ENCODE measurements around the gene PLXNA4.

PLXNA4 gene

DNA sequence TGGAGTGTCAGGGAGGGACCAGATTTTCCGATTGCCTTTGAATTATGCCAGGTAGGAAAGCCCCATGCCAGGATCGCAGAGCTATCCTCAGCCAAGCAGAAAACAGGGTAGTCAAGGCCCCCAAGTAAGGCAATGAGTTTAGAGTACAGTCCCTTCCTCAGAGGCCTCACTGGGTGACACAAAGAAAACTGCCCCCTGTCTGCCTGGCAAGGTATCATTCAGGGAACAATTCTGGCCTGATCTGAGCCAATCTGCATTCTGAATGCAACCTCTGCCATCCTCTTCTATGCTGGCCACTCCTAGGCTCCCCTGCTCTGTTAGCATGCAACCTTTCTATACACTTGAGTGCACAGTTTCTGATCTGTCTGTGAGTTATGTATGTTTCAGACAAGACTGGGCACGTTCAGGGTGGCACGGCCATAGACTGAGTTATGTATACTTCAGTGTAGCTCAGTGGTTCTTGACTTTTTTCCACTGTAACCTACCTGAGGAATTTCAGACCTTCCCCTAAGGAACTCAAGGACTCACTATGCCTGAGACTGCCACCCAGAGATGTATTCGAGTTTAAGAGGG is 336.8 kb downstream of the PLXNA4 start:
- no peak for DNase-seq (ENCODE audit: low read depth)

DNA sequence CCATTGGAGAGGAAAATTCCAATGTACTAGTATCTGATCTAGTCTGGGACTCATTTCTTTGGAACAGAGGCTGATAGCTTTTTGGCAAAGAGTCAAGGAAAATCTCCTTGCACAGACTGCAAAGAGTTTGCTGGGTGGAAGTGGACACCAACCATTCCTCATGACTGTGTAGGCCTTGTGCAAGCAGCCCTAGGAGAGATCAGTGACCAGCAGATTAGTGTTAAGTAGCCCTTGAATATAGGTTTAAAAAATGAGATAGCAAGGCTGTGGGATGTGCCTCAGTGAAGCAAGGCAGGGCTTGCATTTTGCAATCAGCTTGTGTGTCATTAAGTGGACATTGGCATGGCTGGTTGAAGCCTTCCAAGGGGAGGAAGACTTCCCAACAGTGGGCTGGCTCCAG is 341.6 kb downstream of the PLXNA4 start:
- no peak for DNase-seq (ENCODE audit: low read depth)

DNA sequence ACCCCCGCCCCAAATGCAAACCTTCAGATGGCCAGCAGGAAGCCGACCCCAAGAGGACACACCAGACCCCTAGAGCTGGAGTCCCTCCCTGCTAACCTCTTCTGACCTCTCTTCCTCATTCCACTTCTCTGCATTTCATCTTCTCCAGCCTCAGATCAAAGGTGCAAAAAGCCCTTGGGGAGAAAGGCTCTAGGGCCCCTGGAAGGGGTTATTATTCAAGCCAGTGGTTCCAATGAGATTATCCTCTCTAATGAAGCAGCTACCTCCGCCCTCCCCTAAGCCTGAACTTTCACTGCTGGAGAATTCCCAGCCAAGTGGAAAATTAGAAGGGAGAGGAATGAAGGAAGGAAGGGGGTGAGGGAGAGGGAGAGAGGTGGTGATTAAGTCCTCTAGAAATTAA is 343.9 kb downstream of the PLXNA4 start:
- no peak for DNase-seq (ENCODE audit: low read depth)

DNA sequence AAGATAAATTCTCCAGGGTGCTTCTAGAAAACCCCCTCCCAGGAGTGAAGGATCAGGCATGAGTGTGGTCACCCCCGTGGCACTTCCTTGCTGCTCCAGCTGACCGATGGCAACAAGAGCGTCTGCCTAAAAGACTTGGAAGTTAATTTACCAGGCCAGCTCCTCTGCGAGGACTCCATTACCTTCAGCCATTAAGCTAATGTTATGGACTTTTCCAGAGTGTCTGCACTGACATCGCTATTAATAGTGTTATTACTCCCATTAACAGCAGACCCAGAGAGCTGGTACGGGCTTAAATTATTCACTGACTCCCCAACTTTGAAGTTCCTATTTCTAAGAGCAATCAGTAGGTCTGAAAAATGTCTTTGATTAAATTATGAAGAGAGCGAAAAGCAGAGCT is 345.8 kb downstream of the PLXNA4 start:
- DNase-seq (ENCODE audit: low read depth) = no peak

DNA sequence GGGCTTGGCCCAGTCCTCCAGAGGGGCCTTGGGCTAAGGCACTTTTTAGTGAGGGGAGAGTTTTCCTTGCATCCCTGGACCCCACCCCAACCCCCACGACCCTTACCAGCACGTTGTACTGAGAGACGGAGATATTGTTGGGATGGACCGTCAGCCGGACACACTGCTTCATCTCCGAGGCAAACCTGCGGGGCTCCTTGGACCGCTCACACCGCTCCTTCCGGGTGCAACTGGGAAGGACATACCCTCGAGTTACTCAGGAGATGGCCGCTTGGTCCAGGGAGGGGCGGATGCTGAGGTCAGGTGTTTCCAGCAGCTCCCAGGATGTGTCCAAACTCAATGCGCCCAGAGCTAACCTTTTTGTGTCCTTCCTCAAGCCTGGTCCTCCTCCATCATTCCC is 348.0 kb downstream of the PLXNA4 start:
- no peak for DNase-seq (ENCODE audit: low read depth)

DNA sequence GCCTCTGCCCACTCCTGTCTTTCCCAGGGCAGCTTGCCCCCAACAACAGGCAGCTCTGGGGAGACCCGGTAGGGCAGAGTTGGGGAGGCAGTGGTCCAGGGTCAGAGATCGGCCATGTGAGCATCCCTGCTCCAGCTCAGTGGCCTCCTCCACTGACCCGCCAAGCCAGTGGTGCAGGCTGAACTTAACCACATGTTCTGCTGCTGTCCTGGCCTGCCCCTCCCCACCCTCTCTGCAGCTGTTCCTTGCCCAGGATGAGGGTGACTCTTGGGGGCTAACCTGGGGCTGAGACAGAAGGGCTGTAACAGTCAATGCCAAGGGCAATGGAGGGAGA is 349.3 kb downstream of the PLXNA4 start:
- no peak for DNase-seq (ENCODE audit: low read depth)

DNA sequence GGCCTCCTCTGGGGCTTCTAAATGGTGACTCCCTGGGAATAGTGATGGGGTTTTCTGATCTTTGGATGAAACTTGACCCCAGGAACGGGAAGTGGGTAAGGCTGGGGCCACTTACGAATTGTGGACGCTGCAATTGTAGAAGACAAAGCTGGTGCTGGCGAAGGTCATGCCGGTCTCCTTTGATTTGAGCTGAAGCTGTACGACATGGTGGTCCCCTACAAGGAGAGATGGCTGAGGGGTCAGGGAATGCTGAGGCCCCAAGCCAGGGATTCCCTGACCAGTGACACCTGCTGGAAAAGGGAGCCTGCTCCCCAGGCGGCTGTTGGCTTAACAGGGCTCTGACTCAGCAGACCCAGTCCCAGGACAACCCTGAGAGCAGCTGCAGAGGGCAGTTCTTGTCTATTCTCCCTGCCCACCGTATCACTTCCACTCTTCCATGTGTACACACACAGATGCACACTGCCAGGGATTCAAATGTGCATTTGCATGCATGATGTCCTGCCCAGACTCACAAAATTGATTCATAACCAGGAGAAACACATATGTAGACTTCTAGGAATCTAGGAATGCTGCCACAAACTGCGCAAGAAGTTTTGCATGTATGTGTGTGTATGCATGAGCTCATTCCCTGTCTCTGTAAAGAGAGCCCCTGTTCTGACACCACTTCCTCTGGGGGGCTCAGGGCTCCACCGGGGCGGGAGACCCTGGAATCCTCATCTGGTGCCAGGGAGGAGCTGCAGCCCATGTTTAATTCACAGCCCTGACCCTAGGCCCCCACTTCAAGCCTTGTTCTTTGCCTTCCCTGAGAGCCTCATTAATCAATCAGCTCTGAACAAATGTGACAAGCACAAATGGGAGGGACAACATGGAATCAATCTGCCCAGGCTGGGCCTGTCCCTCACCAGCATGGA is 350.0 kb downstream of the PLXNA4 start:
- DNase-seq (ENCODE audit: low read depth) = no peak

DNA sequence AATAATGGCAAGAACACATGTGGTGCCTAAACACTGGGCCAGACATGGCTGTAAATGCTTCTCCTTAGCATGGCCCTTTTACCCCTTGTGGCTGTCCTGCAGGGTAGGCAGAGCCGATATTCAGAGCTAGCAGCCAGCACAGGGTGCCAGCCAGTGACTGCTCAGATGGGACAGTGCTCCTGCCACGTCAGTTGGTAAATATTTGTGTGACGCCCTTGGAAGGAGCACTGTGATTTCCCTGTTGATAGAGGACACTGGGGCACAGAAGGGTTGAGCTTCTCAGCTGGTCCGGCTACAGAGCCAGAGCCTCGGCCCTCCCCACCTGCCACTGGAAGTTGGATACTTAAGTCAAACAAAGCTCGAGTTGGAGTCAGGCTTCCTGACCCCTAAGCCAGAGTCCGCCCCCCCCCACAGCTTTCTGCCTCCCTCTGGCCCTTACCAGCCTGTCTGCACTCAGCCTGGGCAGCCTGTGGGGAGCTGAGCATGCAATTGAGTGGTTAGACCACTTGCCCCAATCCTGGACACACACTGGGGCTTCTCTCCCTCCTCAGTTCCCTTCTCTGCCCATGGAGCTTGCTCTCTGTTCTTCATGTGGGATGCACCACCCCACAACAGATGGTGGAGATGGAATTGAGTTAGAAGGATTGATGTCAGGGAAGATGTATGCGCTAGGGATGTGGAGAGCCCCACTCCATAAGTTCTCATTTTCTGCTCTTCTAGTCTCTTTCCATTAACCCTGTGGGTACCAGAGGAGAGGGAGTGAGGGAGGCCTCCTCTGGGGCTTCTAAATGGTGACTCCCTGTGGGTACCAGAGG is 350.8 kb downstream of the PLXNA4 start:
- no peak for DNase-seq (ENCODE audit: low read depth)

DNA sequence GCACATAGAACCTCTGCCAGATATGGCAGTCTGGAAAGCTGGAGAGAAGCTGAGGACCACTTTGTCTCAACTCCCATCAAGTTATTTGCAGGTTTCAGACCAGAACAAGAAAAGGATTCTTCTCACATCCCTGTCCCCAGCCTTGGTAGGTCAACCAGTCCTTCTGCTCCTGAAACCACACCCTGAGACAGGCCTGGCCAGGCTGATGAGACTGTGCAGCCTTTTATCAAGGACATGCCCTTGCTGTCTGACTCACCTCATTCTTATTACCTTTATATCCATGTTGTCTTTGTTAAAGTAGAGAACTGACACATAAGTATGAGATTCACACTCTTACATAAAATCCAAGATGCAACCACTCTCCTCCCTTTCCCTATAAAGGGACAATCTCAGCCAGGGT is 354.9 kb downstream of the PLXNA4 start:
- no peak for DNase-seq (ENCODE audit: low read depth)

DNA sequence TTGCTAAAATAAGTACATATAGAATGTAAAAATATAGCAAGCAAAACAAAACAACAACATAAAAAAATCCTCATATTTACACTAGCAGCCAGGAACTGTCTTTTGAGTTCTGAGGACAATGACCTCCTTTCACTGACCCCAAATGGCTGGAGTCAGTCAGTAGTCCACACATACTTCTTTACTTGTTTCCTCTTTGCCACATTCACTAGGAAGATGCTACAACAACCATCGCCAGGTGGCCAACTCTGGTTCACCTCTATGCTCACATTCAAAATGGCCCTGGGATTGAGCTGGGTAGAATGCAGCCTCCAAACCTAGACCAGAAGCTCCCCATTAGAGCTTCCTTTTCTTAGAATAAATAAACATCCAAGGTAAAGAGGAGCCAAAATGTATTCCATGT is 356.2 kb downstream of the PLXNA4 start:
- DNase-seq (ENCODE audit: low read depth) = no peak

DNA sequence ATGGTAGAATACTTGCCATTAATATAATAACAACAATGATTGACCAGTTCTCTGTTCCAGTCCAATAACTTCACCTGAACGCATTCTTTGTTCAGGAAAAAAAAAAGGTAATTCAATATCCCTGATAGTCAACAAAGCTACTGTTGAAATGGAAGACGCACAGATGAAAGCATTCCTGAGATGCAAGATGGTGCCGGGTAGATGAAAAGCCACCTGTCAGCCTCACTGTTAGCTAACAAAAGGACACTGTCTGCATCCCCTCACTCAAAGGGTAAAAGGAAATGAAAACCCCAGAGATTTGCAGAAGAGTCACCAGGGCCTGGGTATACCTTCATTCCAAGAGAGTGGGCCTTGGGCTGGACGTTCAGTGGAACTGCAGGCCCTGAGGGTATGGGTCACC is 357.4 kb downstream of the PLXNA4 start:
- DNase-seq (ENCODE audit: low read depth) = no peak

DNA sequence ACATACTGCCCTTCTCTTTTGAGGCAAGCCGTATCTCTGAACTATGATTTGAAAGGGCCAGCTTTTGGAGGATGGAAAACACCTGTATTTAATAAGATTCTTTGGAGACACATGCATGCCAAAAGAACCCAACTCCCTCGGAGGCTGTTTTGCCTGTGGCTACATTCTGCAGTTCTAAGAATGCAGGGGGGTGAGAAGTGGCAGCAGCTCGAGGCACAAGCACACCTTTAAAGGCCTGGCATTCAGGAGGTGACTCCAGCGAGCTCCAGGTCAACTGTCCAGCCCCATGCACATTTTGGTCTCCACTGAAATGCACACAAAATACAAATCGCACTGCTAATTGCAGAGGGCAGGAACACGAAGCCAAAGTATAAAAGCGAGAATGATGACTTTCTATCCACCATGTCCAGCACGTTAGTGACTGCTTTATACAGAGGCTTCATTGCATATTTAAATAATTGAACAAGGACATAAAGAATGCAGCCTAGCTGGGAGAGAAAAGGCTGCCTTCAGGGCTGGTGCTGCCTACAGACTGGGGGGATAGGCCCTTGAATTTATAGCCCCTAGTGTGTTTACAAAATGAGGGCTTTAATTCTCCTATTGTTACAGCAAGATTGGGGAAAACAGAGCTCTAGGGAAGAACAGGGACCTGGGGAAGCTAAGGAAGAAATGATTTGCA is 359.3 kb downstream of the PLXNA4 start:
- no peak for DNase-seq (ENCODE audit: low read depth)

DNA sequence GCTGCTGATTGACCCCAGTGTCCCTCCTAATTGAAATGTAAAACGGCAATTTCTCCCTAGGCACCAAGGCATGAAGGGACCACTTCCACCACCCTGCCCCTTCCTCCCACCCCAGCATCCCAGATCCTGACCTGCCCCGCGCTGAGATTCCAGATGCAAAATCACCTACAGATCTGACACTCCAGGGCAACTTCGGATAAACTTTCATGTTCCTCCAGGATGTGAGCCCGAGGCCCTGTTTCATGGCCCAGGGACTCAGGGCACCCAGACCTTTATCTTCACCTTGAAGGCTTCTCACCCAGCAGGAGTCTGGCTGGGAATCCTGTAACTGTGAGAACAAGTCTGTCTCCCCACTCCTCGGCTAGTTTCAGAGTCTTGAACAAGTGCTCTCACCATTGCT is 361.8 kb downstream of the PLXNA4 start:
- no peak for DNase-seq (ENCODE audit: low read depth)

DNA sequence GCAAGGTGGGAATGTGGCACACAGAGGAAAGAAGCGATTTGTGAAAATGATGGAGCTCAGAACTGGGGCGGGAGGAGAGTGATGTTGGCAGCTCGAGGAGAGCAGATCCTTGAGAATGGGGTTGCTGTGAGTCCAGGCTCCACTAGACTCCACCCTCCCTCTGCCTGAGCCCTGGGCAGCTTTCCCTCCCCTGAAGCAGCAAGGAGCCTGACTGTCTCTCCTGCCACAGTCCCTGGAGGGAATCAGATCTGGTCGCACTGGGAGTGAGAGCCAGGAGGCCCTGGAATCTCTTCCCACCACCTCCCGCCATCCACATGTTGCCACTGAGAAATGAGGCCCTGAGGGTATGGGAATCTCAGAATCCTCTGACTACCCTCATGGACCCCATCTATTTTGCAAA is 362.7 kb downstream of the PLXNA4 start:
- DNase-seq (ENCODE audit: low read depth) = no peak

DNA sequence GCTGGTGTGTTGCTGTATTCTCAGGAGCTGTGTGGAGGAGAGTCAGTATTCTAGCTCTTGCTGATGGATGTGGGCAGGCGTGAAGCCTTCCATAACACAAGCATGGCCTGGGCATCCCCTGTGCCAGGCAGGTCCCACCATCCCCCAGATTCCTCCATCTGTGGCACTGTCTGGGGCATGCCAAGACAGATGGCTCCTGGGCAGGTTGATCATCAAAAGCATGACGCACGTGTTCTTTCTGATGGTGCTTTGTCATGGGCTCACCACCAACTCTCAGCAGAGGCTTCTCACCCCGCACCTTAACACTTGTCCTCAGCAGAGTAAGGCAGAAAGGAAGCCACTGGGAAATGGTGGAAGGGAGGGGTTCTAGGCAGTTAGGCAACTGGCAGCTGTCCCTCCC is 364.3 kb downstream of the PLXNA4 start:
- DNase-seq (ENCODE audit: low read depth) = no peak

DNA sequence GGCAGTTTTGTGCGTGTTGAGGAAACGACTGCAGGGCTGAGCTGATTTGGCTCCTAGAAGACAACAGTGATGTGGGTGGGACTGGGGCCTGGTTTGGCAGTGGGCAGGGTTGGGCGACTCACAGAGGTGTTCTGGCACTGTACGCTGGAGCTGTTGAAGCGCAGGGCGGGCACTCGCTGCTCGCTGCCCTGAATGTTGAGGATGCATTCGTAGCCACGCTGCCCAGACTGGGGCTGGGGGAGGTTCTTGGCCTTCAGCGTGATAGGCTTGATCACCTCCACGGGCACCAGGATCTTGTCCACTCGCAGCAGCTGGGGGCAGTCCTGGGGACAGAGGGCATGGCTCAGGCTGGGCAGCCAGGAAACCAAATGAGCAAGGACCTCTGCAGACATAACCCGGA is 365.4 kb downstream of the PLXNA4 start:
- DNase-seq (ENCODE audit: low read depth) = no peak

DNA sequence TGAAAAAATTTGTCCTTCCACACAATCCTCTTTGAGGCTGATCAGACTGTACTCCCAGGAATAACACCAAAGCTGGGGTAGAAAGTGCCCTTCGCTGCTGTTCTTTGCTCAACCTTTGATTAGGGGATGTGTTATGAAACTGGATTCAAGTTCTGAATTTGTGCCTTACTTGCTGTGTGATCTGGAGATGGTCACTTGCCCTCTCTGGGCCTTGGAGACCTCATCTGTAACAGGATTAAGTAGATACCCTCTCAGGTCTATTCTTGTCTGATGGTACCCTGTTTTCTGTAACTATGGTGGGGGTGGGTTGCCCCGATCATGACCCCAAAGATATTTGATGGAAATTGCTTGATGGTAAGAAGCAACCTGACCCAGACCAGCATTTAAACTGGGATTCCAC is 368.5 kb downstream of the PLXNA4 start:
- DNase-seq (ENCODE audit: low read depth) = no peak

DNA sequence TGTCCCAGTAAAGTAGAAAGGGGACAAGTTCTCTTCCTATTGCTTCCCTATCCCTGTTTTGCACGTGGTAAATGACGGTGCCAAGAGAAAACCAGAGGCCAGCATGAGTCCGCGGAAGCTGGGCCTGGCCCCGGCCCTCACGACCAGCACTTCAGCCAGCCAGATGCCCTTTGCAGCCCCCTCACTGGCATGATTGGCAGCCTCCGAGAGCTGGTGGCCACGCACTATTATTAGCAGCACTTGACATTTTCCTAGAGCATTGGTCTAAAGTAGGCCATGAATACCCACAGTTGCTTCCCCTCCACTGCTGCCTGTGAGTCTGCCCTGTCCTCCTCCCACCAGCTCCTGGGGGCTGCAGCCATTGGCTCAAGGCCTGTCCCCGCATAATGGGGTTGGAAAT is 369.1 kb downstream of the PLXNA4 start:
- no peak for DNase-seq (ENCODE audit: low read depth)

DNA sequence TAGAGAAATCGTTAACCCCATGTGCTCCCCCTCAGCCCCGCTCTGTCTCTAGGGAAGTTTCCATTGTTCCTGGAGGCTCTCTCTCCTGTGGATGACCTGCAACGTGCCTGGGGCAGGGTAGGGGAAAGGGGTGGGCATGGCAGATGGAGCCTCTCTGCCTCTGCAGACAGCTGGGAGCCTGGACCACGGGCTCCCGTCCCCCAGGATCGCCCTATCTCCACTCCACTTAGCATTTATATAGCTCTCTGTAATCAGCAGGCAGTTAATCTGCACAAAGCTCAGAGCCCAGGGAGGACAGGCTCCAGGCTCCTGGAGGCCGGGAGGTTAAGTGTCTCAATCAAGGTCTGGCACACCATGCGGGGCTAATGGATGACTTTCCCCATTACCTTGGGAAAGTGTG is 369.7 kb downstream of the PLXNA4 start:
- no peak for DNase-seq (ENCODE audit: low read depth)

DNA sequence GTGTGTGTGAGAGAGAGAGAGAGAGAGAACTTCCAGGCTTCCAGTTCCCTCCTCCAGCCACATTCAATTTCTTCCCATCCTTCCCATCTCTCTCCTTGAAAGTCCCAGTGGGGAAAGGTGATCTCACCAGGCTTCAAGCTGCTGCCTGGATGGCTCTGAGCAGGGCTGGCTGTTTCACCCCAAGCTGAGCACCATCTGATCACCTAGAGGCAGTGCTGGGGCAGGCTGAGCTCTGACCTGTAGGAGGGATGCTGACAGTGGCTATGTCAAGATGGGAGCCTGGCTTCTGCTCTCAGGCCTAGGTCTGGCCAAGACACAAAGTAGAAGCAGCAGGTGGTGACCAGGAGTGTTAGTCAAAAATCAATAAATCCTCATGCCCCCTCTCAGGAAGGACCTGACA is 370.8 kb downstream of the PLXNA4 start:
- DNase-seq (ENCODE audit: low read depth) = no peak

DNA sequence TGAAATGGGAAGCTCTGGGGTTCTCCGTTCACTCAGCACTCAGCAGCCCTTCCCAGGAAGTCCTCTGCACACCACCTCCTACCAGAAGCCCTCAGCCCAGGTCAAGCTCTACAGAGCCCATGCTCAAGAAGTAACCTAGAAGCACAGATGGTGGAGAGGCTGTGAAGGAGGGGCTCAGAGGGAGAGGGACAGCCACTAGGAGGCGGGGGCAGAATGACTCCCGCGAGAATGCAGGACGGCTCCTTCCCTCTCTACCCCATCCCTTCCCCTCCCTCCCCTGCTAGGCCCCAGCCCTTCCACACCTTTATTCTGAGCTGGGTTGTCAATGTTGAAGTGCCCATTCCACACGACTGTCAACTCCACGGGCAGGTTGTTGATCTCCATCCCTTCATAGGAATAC is 373.2 kb downstream of the PLXNA4 start:
- no peak for DNase-seq (ENCODE audit: low read depth)

DNA sequence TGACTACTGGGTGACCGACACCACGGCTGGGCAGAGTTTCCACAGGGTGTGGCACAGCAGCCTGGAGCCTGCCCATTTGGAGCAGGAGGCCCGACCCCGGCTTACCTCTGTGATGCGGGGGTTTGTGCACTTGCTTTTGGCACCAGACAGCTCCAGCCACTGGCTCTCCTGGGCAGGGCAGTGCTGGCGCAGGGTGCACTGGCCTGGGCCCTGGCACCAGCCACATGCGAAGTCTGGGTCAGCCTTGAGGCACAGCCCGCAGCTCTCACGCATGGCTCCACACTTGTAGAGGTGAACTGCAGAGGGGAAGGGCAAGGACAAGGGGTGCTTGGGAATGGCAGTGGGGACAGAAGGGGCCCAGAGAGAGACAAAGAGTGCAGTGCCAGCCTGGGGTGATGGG is 373.7 kb downstream of the PLXNA4 start:
- no peak for DNase-seq (ENCODE audit: low read depth)

DNA sequence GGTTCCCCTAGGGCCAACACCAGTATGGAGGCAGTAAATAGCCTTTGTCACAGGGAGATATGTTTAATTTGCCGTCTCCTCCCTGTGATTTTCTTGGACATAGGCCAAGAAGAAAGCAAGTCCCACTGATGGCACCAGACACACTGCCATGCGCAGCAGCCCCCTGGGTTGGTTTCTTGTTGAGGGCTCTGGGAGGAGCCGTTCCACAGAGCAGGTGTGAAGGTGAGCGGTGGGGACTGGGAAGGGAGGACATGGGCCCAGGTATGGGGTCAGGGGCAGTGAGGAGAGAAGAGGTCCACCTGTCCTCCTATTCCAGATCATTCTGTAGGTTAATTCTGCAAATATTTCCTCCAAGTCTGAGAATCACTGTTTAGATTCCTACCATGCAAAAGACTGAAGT is 376.1 kb downstream of the PLXNA4 start:
- no peak for DNase-seq (ENCODE audit: low read depth)
